C4-2B (cell line): ENCODE measurements around the gene SFMBT2.

ENCODE experiments used
- H3K27ac ChIP-seq: fragments of 450-650 bp; 2 replicates; pipeline ENCODE4 v1.5.1; 2017
- ZFX ChIP-seq: fragments of 450-650 bp; IDR thresholded peaks from 2 replicates; pipeline ENCODE4 v1.6.1; 2017
- TF ChIP-seq, protein P1 (sequence below): fragments of 450-650 bp; conservative IDR thresholded peaks from 2 replicates; pipeline ENCODE4 v1.5.1; 2017; ENCODE audit warnings: mild to moderate bottlenecking

The SFMBT2 gene

DNA sequence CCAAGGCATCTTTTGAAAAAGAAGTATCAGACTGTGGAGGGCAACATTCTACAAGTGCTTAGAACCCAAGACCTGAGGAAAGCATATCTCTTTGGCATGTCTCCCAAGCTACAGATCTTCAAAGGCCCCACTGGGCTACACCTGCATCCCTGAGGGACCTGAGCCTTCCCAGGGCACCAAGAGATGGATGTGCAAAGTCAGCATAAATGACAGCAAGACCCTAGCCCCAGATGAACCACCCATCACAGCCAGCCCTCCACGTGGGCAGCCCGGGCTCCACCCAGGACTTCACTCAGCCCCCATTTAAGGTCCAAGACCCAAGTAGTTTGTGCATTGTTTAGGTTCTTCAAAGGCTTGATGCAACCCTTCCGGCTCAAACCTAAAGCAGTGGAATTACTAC is 123.5 kb downstream of the SFMBT2 start:
- H3K27ac ChIP-seq = no peak overlapping the region
- TF ChIP-seq ZFX = no peak
- TF ChIP-seq, protein P1, sequence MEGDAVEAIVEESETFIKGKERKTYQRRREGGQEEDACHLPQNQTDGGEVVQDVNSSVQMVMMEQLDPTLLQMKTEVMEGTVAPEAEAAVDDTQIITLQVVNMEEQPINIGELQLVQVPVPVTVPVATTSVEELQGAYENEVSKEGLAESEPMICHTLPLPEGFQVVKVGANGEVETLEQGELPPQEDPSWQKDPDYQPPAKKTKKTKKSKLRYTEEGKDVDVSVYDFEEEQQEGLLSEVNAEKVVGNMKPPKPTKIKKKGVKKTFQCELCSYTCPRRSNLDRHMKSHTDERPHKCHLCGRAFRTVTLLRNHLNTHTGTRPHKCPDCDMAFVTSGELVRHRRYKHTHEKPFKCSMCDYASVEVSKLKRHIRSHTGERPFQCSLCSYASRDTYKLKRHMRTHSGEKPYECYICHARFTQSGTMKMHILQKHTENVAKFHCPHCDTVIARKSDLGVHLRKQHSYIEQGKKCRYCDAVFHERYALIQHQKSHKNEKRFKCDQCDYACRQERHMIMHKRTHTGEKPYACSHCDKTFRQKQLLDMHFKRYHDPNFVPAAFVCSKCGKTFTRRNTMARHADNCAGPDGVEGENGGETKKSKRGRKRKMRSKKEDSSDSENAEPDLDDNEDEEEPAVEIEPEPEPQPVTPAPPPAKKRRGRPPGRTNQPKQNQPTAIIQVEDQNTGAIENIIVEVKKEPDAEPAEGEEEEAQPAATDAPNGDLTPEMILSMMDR = no peak

DNA sequence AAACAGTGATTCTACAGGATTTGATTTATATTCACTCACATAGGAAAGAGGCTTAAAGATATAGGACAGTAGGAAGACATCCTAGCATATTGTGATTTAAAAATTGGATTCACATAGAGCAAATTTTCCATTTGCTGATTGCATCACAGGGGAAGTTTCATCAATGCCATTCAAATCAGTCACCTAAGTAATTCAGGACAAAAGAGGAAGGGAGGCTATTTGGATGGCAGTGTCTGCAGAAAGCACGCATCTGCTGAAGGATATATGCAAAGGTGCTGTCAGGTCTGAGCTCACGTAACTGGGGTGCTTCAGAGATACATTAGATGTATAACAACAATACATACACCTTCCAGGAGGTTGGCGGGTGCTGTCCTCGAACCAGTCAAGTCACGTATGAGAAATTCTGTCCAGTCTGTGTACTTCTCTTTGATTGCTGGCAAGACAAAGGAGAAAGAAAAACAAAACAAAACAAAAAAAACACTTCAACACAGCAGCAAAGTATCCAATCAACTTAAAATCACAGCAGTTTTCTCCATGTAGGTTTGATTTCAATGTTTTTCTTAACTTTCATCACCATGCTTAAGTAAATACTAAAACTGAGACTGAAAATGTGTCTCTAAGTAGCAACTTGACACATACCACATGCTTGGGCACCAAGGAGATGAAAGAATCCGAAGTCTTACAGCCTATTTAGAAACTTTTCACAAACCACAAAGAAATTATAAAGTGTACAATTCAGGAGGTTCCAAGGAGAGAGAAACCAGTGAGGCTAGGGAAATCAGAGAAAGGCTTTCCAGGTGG is 125.1 kb downstream of the SFMBT2 start:
- TF ChIP-seq, protein P1 = no peak
- no peak for TF ChIP-seq ZFX
- no peak overlapping the region for H3K27ac ChIP-seq

DNA sequence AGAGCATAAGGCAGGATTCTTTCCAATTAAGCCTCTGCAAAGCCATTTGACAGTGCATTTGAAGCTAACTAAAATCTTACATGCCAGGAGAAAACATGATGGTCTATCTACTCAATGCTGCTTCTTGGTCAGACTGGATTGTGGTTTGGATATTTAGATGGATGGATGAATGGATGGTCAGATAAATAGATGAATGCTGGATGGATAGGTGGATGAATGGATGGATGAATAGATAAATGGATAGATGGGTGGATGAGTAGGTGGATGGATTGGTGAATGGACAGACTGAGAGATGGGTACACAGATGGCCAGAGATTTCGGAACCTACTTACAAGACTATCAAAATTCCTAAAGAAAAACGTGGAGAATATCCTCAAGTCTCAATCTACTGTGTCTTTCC is 127.6 kb downstream of the SFMBT2 start:
- H3K27ac ChIP-seq = no peak overlapping the region
- no peak for TF ChIP-seq ZFX
- TF ChIP-seq, protein P1 = no peak

DNA sequence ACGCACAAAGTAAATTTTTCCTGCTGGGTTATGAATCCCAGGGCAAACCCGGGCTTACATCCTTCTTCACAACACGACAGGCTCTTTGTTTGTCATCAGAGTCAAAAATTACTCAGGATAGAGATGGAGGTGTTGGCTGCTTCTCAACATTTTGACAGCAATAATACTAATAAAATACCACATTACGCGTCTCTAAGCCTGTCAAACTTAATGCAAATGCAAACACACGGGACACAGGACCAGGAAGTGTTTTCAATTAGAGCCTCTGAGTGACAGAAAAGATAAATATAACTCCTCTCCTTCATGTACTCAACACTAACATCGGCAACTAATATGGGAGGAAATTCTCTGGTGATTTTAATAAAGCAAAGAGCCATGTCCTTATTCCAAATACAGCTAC is 128.4 kb downstream of the SFMBT2 start:
- no peak overlapping the region for H3K27ac ChIP-seq
- TF ChIP-seq, protein P1 = no peak
- no peak for TF ChIP-seq ZFX

DNA sequence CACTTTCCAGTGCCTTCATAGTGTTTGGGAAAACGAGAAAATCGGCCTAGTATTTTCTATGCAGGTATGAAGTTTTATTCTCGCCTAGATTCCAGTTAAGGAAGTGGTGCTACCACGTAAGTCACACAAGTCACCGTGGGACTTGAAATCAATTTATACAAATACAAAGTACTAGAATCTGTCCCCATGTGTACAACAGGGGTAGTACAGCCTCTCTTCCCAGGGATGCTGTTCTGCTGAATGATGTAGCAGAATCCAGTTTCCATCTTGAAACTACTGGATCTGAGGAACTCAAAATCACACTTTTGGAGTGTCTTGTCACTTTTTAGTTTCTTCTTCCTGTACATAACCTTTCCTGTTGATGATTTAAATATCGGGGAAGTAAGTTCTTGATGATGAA is 129.4 kb downstream of the SFMBT2 start:
- TF ChIP-seq, protein P1 = no peak
- TF ChIP-seq ZFX = no peak
- no peak overlapping the region for H3K27ac ChIP-seq

DNA sequence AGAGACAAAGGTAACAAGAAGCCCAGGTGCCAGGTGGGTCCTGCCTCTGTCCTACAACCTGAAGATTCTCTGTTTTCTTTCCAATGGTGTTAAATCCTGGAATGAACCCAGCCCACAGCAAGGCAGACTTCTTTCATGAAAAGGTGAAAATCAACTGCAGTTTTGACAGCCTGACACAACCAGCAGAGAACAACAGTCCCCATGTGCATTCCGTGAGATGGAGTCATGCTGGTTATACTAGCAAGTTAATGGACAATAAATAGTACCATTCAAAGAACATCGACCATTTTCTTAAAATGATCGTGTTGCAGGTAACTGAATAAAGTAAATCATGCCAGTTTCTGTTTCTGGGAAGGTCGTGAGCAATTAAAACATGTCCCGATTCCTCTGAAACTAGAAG is 131.5 kb downstream of the SFMBT2 start:
- TF ChIP-seq, protein P1 = no peak
- TF ChIP-seq ZFX = no peak
- no peak overlapping the region for H3K27ac ChIP-seq

DNA sequence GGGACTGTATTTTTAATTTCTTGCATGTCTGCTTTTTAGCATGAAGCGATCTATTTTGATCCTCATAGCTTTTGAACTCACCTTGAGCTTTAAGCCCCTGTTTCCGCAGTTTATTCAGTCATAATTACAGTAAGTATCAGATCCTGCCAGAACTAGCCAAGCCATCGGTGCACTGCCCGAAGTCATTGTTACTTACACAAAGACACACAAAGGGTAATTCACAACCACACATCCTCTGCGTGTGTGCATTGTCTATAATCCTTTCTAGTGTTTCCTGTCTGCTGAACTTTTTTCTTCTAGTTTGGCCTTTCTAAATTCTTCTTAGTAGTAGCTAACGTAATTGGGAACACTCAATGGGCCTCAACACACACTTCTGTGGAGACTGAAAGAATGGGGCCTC is 133.0 kb downstream of the SFMBT2 start:
- TF ChIP-seq, protein P1 = no peak
- TF ChIP-seq ZFX = no peak

More for the DNA sequence above, 133.0 kb downstream of the SFMBT2 start:
- no peak overlapping the region for H3K27ac ChIP-seq
